SK-N-SH treated with all-trans-retinoic acid at 6 μM for 48 hours (cell line): Measurements from ENCODE around the gene SH3PXD2A.
"Not testable (repeated sequence)": the region's sequence is repeated elsewhere in the genome, so short reads cannot be mapped to it uniquely, and the experiment has no call there.

ENCODE experiments used
- ATAC-seq: fragments of 200-7000 bp; cut with Tn5 transposase; 3 replicates; pipeline ENCODE4 v1.9.1; 2020; ENCODE audit warnings: mild to moderate bottlenecking, moderate library complexity
- BACH2 ChIP-seq: fragments of 250-450 bp; sonication (Bioruptor Pico); IDR thresholded peaks from 2 replicates; pipeline ENCODE4 v1.9.0; 2021; ENCODE audit warnings: mild to moderate bottlenecking, borderline replicate concordance
- CREB5 ChIP-seq: fragments of 250-450 bp; sonication (Bioruptor Pico); IDR thresholded peaks from 2 replicates; pipeline ENCODE4 v1.5.1; 2020; ENCODE audit warnings: low read depth, mild to moderate bottlenecking, moderate library complexity
- CSDC2 ChIP-seq: fragments of 250-450 bp; sonication (Bioruptor Pico); IDR thresholded peaks from 2 replicates; pipeline ENCODE4 v1.5.0; 2020; ENCODE audit warnings: mild to moderate bottlenecking, moderate library complexity
- ESRRG ChIP-seq: fragments of 250-450 bp; sonication (Bioruptor Pico); IDR thresholded peaks from 2 replicates; pipeline ENCODE4 v1.6.1; 2021; ENCODE audit warnings: mild to moderate bottlenecking
- GLIS3 ChIP-seq: fragments of 250-450 bp; sonication (Bioruptor Pico); IDR thresholded peaks from 2 replicates; pipeline ENCODE4 v1.5.0; 2020; ENCODE audit warnings: mild to moderate bottlenecking, moderate library complexity
- ISL1 ChIP-seq: fragments of 250-450 bp; sonication (Bioruptor Pico); IDR thresholded peaks from 2 replicates; pipeline ENCODE4 v2.1.2; 2022; ENCODE audit warnings: mild to moderate bottlenecking, moderate library complexity
- OSR1 ChIP-seq: fragments of 250-450 bp; sonication (Bioruptor Pico); IDR thresholded peaks from 2 replicates; pipeline ENCODE4 v1.8.0; 2022; ENCODE audit warnings: moderate library complexity, mild to moderate bottlenecking, inconsistent platforms
- PATZ1 ChIP-seq: fragments of 250-450 bp; sonication (Bioruptor Pico); IDR thresholded peaks from 2 replicates; pipeline ENCODE4 v1.8.0; 2020; ENCODE audit warnings: mild to moderate bottlenecking, moderate library complexity, borderline replicate concordance
- POU6F1 ChIP-seq: fragments of 250-450 bp; sonication (Bioruptor Pico); IDR thresholded peaks from 2 replicates; pipeline ENCODE4 v1.8.0; 2021; ENCODE audit warnings: low read depth, mild to moderate bottlenecking, moderate library complexity, borderline replicate concordance
- PPARA ChIP-seq: fragments of 250-450 bp; sonication (Bioruptor Pico); IDR thresholded peaks from 2 replicates; pipeline ENCODE4 v1.5.0; 2020; ENCODE audit warnings: mild to moderate bottlenecking, borderline replicate concordance
- RARB ChIP-seq: fragments of 250-450 bp; sonication (Bioruptor Pico); IDR thresholded peaks from 2 replicates; pipeline ENCODE4 v1.8.0; 2021; ENCODE audit warnings: mild to moderate bottlenecking, moderate library complexity
- SNAI2 ChIP-seq: fragments of 250-450 bp; sonication (Bioruptor Pico); IDR thresholded peaks from 2 replicates; pipeline ENCODE4 v1.5.0; 2020; ENCODE audit warnings: mild to moderate bottlenecking, moderate library complexity
- TCF4 ChIP-seq: fragments of 250-450 bp; sonication (Bioruptor Pico); IDR thresholded peaks from 2 replicates; pipeline ENCODE4 v1.8.0; 2021; ENCODE audit warnings: mild to moderate bottlenecking, moderate library complexity, borderline replicate concordance
- TSHZ2 ChIP-seq: fragments of 250-450 bp; sonication (Bioruptor Pico); IDR thresholded peaks from 2 replicates; pipeline ENCODE4 v1.5.0; 2020; ENCODE audit warnings: mild to moderate bottlenecking, moderate library complexity
- ZC3H10 ChIP-seq: fragments of 250-450 bp; sonication (Bioruptor Pico); IDR thresholded peaks from 2 replicates; pipeline ENCODE4 v1.5.1; 2021; ENCODE audit warnings: mild to moderate bottlenecking, moderate library complexity
- ZFP3 ChIP-seq: fragments of 250-450 bp; sonication (Bioruptor Pico); IDR thresholded peaks from 2 replicates; pipeline ENCODE4 v1.5.0; 2020; ENCODE audit warnings: mild to moderate bottlenecking, moderate library complexity
- ZFP30 ChIP-seq: fragments of 450-650 bp; formaldehyde crosslinking; IDR thresholded peaks from 2 replicates; pipeline ENCODE4 v1.5.0; 2022; ENCODE audit warnings: mild to moderate bottlenecking, moderate library complexity
- ZNF565 ChIP-seq: fragments of 450-650 bp; formaldehyde crosslinking; conservative IDR thresholded peaks from 2 replicates; pipeline ENCODE4 v1.5.0; 2020; ENCODE audit warnings: low read depth, mild to moderate bottlenecking, moderate library complexity
- ZNF70 ChIP-seq: fragments of 450-650 bp; formaldehyde crosslinking; IDR thresholded peaks from 2 replicates; pipeline ENCODE4 v1.5.0; 2020; ENCODE audit warnings: mild to moderate bottlenecking, moderate library complexity
- ZNF8 ChIP-seq: fragments of 450-650 bp; formaldehyde crosslinking; IDR thresholded peaks from 2 replicates; pipeline ENCODE4 v1.5.0; 2020; ENCODE audit warnings: mild to moderate bottlenecking, moderate library complexity

The SH3PXD2A gene

GRCh38 chr10:103732339-103733044 lies 122.9 kb downstream of the SH3PXD2A start (continued):
- no peak for TF ChIP-seq BACH2
- TF ChIP-seq PPARA (CRISPR knock-in tag) = no peak
- TF ChIP-seq, all 23 proteins: peak for 0

- TF ChIP-seq CREB5 = no peak
- ATAC-seq = no peak
These were observed 123.6 kb downstream of the SH3PXD2A start for GRCh38 chr10:103731609-103732270.

GRCh38 chr10:103731026-103731425 lies 124.3 kb downstream of the SH3PXD2A start:
- ATAC-seq = not testable (repeated sequence)

- ATAC-seq = no peak
These were observed 125.5 kb downstream of the SH3PXD2A start for GRCh38 chr10:103729851-103730250.

More at GRCh38 chr10:103729851-103730250, 125.5 kb downstream of the SH3PXD2A start:
- no peak for TF ChIP-seq BACH2
- TF ChIP-seq POU6F1 (CRISPR knock-in tag) = no peak
- TF ChIP-seq TSHZ2 (CRISPR knock-in tag) = no peak
- no peak for TF ChIP-seq GLIS3 (CRISPR knock-in tag)
- TF ChIP-seq ZFP30 (CRISPR knock-in tag) = no peak
- TF ChIP-seq ISL1 (CRISPR knock-in tag) = no peak
- TF ChIP-seq ZC3H10 (CRISPR knock-in tag) = no peak
- no peak for TF ChIP-seq ZNF8 (CRISPR knock-in tag)
- no peak for TF ChIP-seq TCF4 (CRISPR knock-in tag)
- TF ChIP-seq SNAI2 (CRISPR knock-in tag) = no peak
- no peak for TF ChIP-seq RARB (CRISPR knock-in tag)
- no peak for TF ChIP-seq PPARA (CRISPR knock-in tag)
- TF ChIP-seq ESRRG (CRISPR knock-in tag) = no peak
- TF ChIP-seq ZFP3 (CRISPR knock-in tag) = no peak
- no peak for TF ChIP-seq ZNF70 (CRISPR knock-in tag)
- TF ChIP-seq ZNF565 (CRISPR knock-in tag) = no peak
- no peak for TF ChIP-seq CSDC2 (CRISPR knock-in tag)
- TF ChIP-seq PATZ1 (CRISPR knock-in tag) = no peak
- TF ChIP-seq OSR1 = no peak
